ENCODE measurements around the gene LRRC70. TPM values are rescaled to one million over a fixed set of nuclear protein-coding genes. Genes with fewer than 3 reads are reported as not detected.

LRRC70 gene, protein sequence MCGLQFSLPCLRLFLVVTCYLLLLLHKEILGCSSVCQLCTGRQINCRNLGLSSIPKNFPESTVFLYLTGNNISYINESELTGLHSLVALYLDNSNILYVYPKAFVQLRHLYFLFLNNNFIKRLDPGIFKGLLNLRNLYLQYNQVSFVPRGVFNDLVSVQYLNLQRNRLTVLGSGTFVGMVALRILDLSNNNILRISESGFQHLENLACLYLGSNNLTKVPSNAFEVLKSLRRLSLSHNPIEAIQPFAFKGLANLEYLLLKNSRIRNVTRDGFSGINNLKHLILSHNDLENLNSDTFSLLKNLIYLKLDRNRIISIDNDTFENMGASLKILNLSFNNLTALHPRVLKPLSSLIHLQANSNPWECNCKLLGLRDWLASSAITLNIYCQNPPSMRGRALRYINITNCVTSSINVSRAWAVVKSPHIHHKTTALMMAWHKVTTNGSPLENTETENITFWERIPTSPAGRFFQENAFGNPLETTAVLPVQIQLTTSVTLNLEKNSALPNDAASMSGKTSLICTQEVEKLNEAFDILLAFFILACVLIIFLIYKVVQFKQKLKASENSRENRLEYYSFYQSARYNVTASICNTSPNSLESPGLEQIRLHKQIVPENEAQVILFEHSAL
- 1 to 10 TPM; 2.0 to 2.1 TPM for total RNA-seq

- Mint-ChIP-seq H3K9me3 (no peaks in the 10 kb centered on the region), H3K36me3 (peaks cover 4 to 8% of the 10 kb centered on the region in 2 donors), H3K27ac (peak within 1 kb of the TSS; percentile 36 to 83)
- DNase-seq (ENCODE audit: low spot score in 2 of 2) (no peak), ATAC-seq (peak; percentile 81 to 96)
Observed at GRCh38 chr5:62578540-62578939, at the start of gene LRRC70. LRRC70 (plus strand) TSS chr5:62578819; CDS start chr5:62579439, 620 bp downstream.

DNA sequence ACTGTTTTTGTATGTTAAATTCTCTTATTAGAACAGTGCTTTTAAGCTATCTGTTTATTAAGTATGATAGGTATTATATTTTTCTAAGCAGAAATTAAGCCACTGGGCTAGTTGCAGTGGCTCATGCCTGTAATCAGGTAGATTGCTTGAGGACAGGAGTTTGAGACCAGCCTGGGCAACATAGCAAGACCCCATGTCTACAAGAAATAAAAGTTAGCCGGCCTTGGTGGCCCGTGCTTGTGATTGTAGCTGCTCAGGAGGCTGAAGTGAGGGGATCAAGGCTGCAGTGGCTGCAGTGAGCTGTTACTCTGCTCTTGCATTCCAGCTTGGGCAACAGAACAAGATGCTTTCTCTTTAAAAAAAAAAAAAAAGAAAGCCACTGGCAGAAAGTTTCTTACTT is 45.0 kb upstream of the LRRC70 start:
- DNase-seq (ENCODE audit: low spot score in 2 of 2) (no peak), ATAC-seq (no peak)
- peaks cover 4 to 23% of the 10 kb centered on the region in 2 donors for H3K36me3 Mint-ChIP-seq
- H3K27ac Mint-ChIP-seq = no peak overlapping the region
- H3K9me3 Mint-ChIP-seq = no peaks in the 10 kb centered on the region

- DNase-seq (ENCODE audit: low spot score in 2 of 2) = no peak
- Mint-ChIP-seq H3K36me3 (peaks cover 7 to 28% of the 10 kb centered on the region in 2 donors), H3K9me3 (no peaks in the 10 kb centered on the region), H3K27ac (no peak overlapping the region)
- ATAC-seq = no peak
Observed at GRCh38 chr5:62534461-62535236, 44.0 kb upstream of the LRRC70 start.

- DNase-seq (ENCODE audit: low spot score in 2 of 2) (no peak), ATAC-seq (no peak)
- Mint-ChIP-seq H3K27ac (no peak overlapping the region), H3K9me3 (no peaks in the 10 kb centered on the region), H3K36me3 (peaks cover 7 to 24% of the 10 kb centered on the region in 2 donors)
Observed at GRCh38 chr5:62536232-62536631, 42.4 kb upstream of the LRRC70 start.

DNA sequence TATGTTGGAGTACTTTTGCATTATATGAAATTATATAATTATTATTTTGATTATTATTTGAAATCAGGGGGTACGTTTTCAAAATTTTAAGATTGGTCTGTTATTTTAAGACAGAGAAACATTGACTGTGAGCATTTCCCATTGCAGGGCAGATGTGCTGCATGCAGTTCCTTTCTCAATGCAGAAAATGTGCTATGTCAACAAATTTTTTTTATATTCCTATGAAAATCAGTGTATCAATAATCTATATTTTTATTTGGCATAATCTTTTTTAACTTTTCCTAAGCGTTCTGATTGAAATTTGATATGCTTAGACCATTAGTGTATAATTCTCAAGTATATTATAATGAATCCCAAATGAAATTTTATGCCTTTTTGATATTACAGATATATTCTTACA is 41.8 kb upstream of the LRRC70 start:
- no peaks in the 10 kb centered on the region for H3K9me3 Mint-ChIP-seq
- no peak for DNase-seq (ENCODE audit: low spot score in 2 of 2)
- no peak overlapping the region for H3K27ac Mint-ChIP-seq
- no peak for ATAC-seq
- H3K36me3 Mint-ChIP-seq = peaks cover 7 to 18% of the 10 kb centered on the region in 2 donors

GRCh38 chr5:62538017-62538942 is 40.3 kb upstream of the LRRC70 start:
- peak overlapping the region; percentile 46 to 70 for H3K27ac Mint-ChIP-seq
- peaks cover 9 to 21% of the 10 kb centered on the region in 2 donors for H3K36me3 Mint-ChIP-seq
- no peak for DNase-seq (ENCODE audit: low spot score in 2 of 2)
- peak; percentile 95 to 97 for ATAC-seq
- no peaks in the 10 kb centered on the region for H3K9me3 Mint-ChIP-seq

DNA sequence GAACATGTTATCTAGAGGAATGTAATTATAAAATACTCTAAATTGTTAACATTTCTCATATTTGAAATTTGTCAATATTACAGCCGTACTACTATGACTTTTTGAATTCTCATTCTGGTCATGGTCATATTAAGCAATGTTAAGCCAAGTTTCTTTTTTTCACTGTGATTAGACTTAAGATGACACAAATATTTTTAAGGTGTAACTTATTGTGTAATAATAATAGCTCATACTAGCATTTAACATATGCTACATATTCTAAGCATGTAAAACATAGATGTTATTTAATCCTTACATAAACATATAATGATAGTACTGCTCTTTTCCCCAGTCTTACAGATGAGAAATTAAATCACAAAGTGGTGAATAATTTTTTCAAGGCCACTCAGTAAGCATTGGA is 35.9 kb upstream of the LRRC70 start:
- Mint-ChIP-seq H3K36me3 (peaks cover 25 to 32% of the 10 kb centered on the region in 2 donors), H3K9me3 (peaks cover 6 to 7% of the 10 kb centered on the region in 2 donors)
- no peak for DNase-seq (ENCODE audit: low spot score in 2 of 2)

DNA sequence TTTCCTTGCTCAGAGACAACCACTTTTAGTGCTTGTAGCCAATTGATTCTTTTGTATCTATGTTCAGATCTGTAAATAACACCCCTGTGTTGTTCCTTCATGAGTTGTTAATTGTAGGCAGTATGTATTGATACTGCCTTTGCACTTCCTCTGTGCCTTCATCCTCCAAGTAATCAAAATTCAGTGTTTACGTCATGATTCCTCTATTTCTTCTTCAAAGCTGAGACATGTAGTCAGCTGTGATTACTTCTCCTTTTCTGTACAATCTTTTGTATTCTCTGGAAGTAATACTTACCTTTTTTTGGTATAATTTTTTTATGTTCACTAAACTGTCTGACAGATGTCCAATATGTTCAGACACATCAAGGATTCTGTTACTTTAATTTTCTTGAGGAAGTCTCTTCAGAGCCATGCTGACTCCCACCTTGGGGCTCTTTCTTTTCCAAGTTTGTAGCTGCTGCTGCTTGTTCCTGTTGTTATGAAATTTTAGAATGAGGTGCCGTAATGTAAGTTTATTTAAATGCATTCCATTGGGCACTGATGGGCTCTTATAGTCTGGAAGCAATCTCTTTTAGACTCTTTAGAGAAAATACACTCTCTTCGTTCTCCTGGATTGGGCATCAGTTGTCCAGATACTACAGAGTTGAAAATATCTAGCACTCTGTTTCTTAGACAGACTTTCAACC is 30.5 kb upstream of the LRRC70 start:
- ATAC-seq = no peak

More for the DNA sequence above, 35.9 kb upstream of the LRRC70 start:
- no peak for ATAC-seq
- H3K27ac Mint-ChIP-seq = no peak overlapping the region

DNA sequence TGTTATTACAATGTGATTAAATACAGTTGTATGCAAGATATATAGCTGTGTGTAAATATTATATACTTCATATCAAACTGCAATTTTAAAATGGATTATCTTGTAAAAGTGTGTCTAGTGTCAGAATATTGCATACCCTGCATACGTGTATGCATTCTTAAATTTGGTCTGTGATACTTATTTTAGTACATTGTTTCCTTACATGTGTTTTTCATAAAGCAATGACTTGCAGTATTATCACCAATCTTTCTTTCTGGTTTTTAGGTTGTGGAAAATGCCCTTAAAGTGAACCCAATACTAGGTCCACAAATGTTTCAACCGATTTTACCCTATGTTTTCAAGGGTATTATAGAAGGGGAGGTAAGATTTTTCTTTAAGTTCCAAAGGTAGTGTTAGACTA is 28.5 kb upstream of the LRRC70 start:
- Mint-ChIP-seq H3K27ac (no peak overlapping the region), H3K9me3 (no peaks in the 10 kb centered on the region), H3K36me3 (no peaks in the 10 kb centered on the region)
- ATAC-seq (no peak), DNase-seq (ENCODE audit: low spot score in 2 of 2) (no peak)

More for the DNA sequence above, 30.5 kb upstream of the LRRC70 start:
- H3K9me3 Mint-ChIP-seq = peaks cover 6 to 7% of the 10 kb centered on the region in 2 donors
- H3K27ac Mint-ChIP-seq = peak overlapping the region in 1 of 2 donors; percentile 9
- H3K36me3 Mint-ChIP-seq = peaks cover 18 to 19% of the 10 kb centered on the region in 2 donors
- DNase-seq (ENCODE audit: low spot score in 2 of 2) = no peak

DNA sequence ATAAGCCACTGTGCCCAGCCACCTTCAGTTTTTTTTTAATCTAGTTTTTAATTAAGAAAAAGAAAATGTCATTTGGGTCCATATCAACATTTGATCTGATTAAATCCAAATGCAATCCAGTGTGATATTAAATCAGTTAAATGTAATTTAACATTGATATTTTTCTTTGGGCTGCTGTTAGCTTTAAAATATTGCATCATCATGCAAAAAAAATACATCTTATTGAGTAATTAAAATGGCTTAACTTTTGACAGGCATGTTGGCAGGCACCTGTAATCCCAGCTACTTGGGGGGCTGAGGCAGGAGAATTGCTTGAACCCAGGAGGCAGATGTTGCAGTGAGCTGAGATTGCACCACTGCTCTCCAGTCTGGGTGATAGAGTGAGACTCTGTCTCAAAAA is 22.7 kb upstream of the LRRC70 start:
- H3K9me3 Mint-ChIP-seq = no peaks in the 10 kb centered on the region
- no peak overlapping the region for H3K27ac Mint-ChIP-seq
- no peak for DNase-seq (ENCODE audit: low spot score in 2 of 2)
- peaks cover 5 to 6% of the 10 kb centered on the region in 2 donors for H3K36me3 Mint-ChIP-seq
- ATAC-seq = no peak

- Mint-ChIP-seq H3K27ac (no peak overlapping the region), H3K9me3 (no peaks in the 10 kb centered on the region), H3K36me3 (peaks cover 5 to 6% of the 10 kb centered on the region in 2 donors)
- DNase-seq (ENCODE audit: low spot score in 2 of 2) = no peak
- no peak for ATAC-seq
Observed at GRCh38 chr5:62558941-62559340, 19.7 kb upstream of the LRRC70 start.

GRCh38 chr5:62560786-62561185 is 17.8 kb upstream of the LRRC70 start:
- peaks cover 20 to 22% of the 10 kb centered on the region in 2 donors for H3K36me3 Mint-ChIP-seq
- H3K9me3 Mint-ChIP-seq = peaks cover 10% of the 10 kb centered on the region in 2 donors
- ATAC-seq (no peak), DNase-seq (ENCODE audit: low spot score in 2 of 2) (no peak)
- no peak overlapping the region for H3K27ac Mint-ChIP-seq

GRCh38 chr5:62561896-62562295 is 16.7 kb upstream of the LRRC70 start:
- Mint-ChIP-seq H3K27ac (no peak overlapping the region), H3K36me3 (peaks cover 26 to 30% of the 10 kb centered on the region in 2 donors), H3K9me3 (peaks cover 12 to 14% of the 10 kb centered on the region in 2 donors)
- no peak for ATAC-seq
- DNase-seq (ENCODE audit: low spot score in 2 of 2) = no peak

- H3K36me3 Mint-ChIP-seq = peaks cover 25 to 40% of the 10 kb centered on the region in 2 donors
- no peak overlapping the region for H3K27ac Mint-ChIP-seq
- ATAC-seq (no peak), DNase-seq (ENCODE audit: low spot score in 2 of 2) (no peak)
- H3K9me3 Mint-ChIP-seq = peaks cover 18 to 19% of the 10 kb centered on the region in 2 donors
Observed at GRCh38 chr5:62562867-62563266, 15.8 kb upstream of the LRRC70 start.

- H3K36me3 Mint-ChIP-seq = peaks cover 35 to 49% of the 10 kb centered on the region in 2 donors
- ATAC-seq = no peak
- H3K9me3 Mint-ChIP-seq = peaks cover 21 to 26% of the 10 kb centered on the region in 2 donors
- DNase-seq (ENCODE audit: low spot score in 2 of 2) = no peak
- no peak overlapping the region for H3K27ac Mint-ChIP-seq
Observed at GRCh38 chr5:62564101-62564500, 14.5 kb upstream of the LRRC70 start.

Measured in activated naive CD4-positive, alpha-beta T cell treated with anti-CD3 and anti-CD28 coated beads, Interleukin-2, amount 50 U/mL, for 72 hours (primary cell).